ENCODE results near the gene SPRR5.
A peak's percentile ranks its signal among the peaks of the same experiment; 100 is the strongest.

SPRR5 gene

GRCh38 chr1:152960452-152961044 lies 13.5 kb downstream of the SPRR5 start:
- TF ChIP-seq CTCF (conservative IDR thresholded peaks at IDR 0.05) = peak; percentile 11; the same call in 1 of the 2 replicates
- no peak for TF ChIP-seq ZFX (IDR thresholded peaks at IDR 0.05)
- no peak overlapping the region for H3K27ac ChIP-seq

DNA sequence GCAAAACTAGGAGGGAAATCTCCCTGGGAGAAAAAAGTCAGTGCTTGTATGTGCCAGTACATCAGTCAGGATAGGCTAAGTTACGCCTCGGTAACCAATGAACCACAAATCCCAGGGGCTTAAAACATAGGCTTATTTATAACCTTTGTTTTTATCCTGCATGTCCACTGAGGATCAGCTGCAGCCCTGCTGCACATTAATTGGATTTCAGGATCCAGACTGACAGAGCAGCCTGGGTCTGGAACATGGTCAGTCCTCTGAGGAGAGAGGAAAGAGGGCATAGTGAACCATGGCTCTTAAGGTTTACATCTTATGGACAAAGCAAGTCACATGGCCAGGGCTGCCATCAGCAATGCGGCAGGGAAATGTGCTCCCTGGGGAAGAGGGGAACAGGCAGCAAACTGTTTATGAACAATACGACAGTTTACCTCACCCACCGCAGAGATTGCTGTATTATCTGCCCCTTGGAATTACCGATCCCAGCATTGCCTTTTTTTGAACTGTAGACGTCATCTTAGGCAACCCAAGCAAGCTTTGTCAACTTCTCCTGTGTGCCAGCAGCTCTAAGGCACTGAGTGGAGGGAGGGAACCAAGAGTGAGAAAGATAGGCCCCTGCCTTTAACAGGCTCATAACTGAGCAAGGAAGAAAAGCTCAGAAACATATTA lies 14.4 kb downstream of the SPRR5 start:
- TF ChIP-seq ZFX (IDR thresholded peaks at IDR 0.05) = no peak
- no peak for TF ChIP-seq CTCF (conservative IDR thresholded peaks at IDR 0.05)
- H3K27ac ChIP-seq = no peak overlapping the region

- TF ChIP-seq CTCF (conservative IDR thresholded peaks at IDR 0.05) (no peak), ZFX (IDR thresholded peaks at IDR 0.05) (no peak)
- H3K27ac ChIP-seq = peak overlapping the region; percentile 1; the same call in 1 of the 2 replicates
Measured at GRCh38 chr1:152962876-152963415, 15.9 kb downstream of the SPRR5 start.

GRCh38 chr1:152964536-152964935 lies 17.5 kb downstream of the SPRR5 start:
- TF ChIP-seq ZFX (IDR thresholded peaks at IDR 0.05) (no peak), CTCF (conservative IDR thresholded peaks at IDR 0.05) (no peak)
- H3K27ac ChIP-seq = no peak overlapping the region

DNA sequence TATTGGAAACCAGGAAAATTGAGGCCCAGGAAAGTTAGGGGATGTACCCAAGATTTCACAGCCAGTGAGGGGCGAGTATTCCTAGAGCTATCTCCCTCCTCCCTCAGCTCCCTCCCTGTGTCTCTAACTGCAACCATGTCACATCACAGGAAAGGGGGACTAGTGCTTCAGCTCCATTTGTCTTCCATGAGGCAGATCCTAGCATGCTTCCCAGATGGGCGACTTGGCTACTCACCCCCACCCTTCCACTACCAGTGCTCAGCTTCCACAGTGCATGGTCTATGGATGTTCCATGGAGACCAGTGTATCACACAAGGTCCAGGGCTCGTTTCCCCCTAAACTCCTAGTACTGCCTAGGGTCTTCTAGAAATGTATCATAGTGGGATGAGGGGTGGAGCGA lies 18.8 kb downstream of the SPRR5 start:
- no peak overlapping the region for H3K27ac ChIP-seq
- TF ChIP-seq CTCF (conservative IDR thresholded peaks at IDR 0.05) = no peak
- TF ChIP-seq ZFX (IDR thresholded peaks at IDR 0.05) = no peak

DNA sequence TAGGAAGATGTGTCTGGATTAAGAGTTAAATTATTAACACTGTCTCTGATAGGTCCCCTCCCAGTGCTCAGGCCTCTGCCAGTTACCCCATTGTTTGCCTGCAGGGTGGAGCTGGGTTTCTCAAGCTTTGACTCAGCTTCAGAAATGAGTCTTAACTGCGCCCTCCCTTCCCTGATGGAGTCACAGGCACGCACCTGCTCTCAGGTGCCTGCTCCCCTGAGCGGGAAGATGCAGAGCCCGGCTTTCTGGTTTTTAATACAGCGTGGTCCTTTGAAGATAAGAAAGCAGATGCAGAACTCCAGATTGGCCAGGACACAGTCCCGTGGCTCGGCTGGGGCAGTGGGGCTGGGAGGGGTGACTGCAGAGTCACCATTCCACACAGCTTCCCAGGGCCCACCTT lies 20.2 kb downstream of the SPRR5 start:
- no peak for TF ChIP-seq CTCF (conservative IDR thresholded peaks at IDR 0.05)
- no peak for TF ChIP-seq ZFX (IDR thresholded peaks at IDR 0.05)
- no peak overlapping the region for H3K27ac ChIP-seq

GRCh38 chr1:152968248-152968647 lies 21.2 kb downstream of the SPRR5 start:
- no peak for TF ChIP-seq ZFX (IDR thresholded peaks at IDR 0.05)
- TF ChIP-seq CTCF (conservative IDR thresholded peaks at IDR 0.05) = no peak
- no peak overlapping the region for H3K27ac ChIP-seq
